HG02884 (cell line): ENCODE data around the gene GAGE10.
"Not testable (repeated sequence)": the region's sequence is repeated elsewhere in the genome, so short reads cannot be mapped to it uniquely, and the experiment has no call there.

Experiments used
- ATAC-seq: cut with Tn5 transposase; IDR thresholded peaks from one replicate; pipeline ENCODE4 v1.9.1; 2021; ENCODE audit warnings: mild to moderate bottlenecking, moderate library complexity; ENCODE audit not compliant: unreplicated experiment

Gene GAGE10

GRCh38 chrX:49322266-49322665 lies 18.8 kb downstream of the GAGE10 start:
- not testable (repeated sequence) for ATAC-seq

- not testable (repeated sequence) for ATAC-seq
These were observed 20.3 kb downstream of the GAGE10 start for GRCh38 chrX:49323735-49324134.

GRCh38 chrX:49330421-49330820 lies 27.0 kb downstream of the GAGE10 start:
- not testable (repeated sequence) for ATAC-seq

GRCh38 chrX:49331282-49331681 lies 27.8 kb downstream of the GAGE10 start, which contains the start of gene GAGE13:
TSS of gene GAGE13 (plus strand) at chrX:49331582. CDS start at chrX:49332738, 1,156 bp downstream.
- ATAC-seq = not testable (repeated sequence)

GRCh38 chrX:49331841-49332240 lies 28.4 kb downstream of the GAGE10 start:
- ATAC-seq = not testable (repeated sequence)

GRCh38 chrX:49341449-49341848 lies 38.0 kb downstream of the GAGE10 start:
- not testable (repeated sequence) for ATAC-seq

- ATAC-seq = not testable (repeated sequence)
These were observed 41.2 kb downstream of the GAGE10 start for GRCh38 chrX:49344496-49345175.

GRCh38 chrX:49345402-49345801 lies 42.0 kb downstream of the GAGE10 start:
- not testable (repeated sequence) for ATAC-seq

GRCh38 chrX:49346150-49346549 lies 42.7 kb downstream of the GAGE10 start:
- not testable (repeated sequence) for ATAC-seq
